OCI-LY7 (cell line): ENCODE measurements around the gene CRIP2. TPM values are rescaled to one million over a fixed set of nuclear protein-coding genes. Genes with fewer than 3 reads are reported as not detected.

Experiments used
- BruUV-seq: library from RNA; stranded (reverse); fragments of 400-500 nt; replicated peaks from 2 replicates; lab custom pipeline; 2021; lab: Mats Ljungman, UMichigan
- CTCF ChIA-PET: fragments of 300-600 bp; sonication (Branson Sonifier 250); formaldehyde crosslinking; loops from one replicate; lab custom pipeline; 2022; ENCODE audit warnings: antibody characterized with exemption; ENCODE audit not compliant: unreplicated experiment; lab: Charles Lee
- POLR2A ChIA-PET: fragments of 300-600 bp; sonication (Branson Sonifier 250); formaldehyde crosslinking; loops from one replicate; lab custom pipeline; 2022; ENCODE audit warnings: antibody characterized with exemption; lab: Charles Lee
- DNase-seq: peaks from one replicate; pipeline ENCODE4 v3.0.0-alpha.2; 2015; ENCODE audit warnings: low spot score
- H2AFZ ChIP-seq: fragments of 200-600 bp; sonication (generic), shearing (Covaris generic); 2 replicates; pipeline ENCODE4 v1.6.1; 2014; ENCODE audit warnings: mild to moderate bottlenecking, antibody characterized with exemption, low read length, moderate library complexity
- H3K27ac ChIP-seq: fragments of 200-600 bp; sonication (generic); 2 replicates; pipeline ENCODE4 v1.5.1; 2014; ENCODE audit warnings: mixed run types, low read depth, mild to moderate bottlenecking, moderate library complexity, low read length, inconsistent platforms; ENCODE audit not compliant: poor library complexity, severe bottlenecking
- H3K36me3 ChIP-seq: fragments of 200-600 bp; sonication (generic); 2 replicates; pipeline ENCODE4 v1.6.1; 2014; ENCODE audit warnings: mild to moderate bottlenecking, antibody characterized with exemption, low read length, moderate library complexity, mixed read lengths; ENCODE audit not compliant: insufficient read depth
- H3K4me1 ChIP-seq: fragments of 200-600 bp; sonication (generic); 2 replicates; pipeline ENCODE4 v1.5.1; 2014; ENCODE audit warnings: mild to moderate bottlenecking, low read length; ENCODE audit not compliant: insufficient read depth, poor library complexity, severe bottlenecking
- H3K4me2 ChIP-seq: fragments of 200-600 bp; sonication (generic); 2 replicates; pipeline ENCODE4 v1.6.1; 2014; ENCODE audit warnings: mild to moderate bottlenecking, low read length
- H3K4me3 ChIP-seq: fragments of 200-600 bp; sonication (generic); 2 replicates; pipeline ENCODE4 v1.5.1; 2014; ENCODE audit warnings: mild to moderate bottlenecking, low read depth, low read length; ENCODE audit not compliant: poor library complexity, severe bottlenecking
- H3K79me2 ChIP-seq: fragments of 200-600 bp; sonication (generic); 2 replicates; pipeline ENCODE4 v1.6.1; 2016; ENCODE audit warnings: low read depth, mild to moderate bottlenecking, low read length, moderate library complexity, mixed read lengths; ENCODE audit not compliant: insufficient read depth
- H3K9me2 ChIP-seq: fragments of 200-600 bp; sonication (generic); 2 replicates; pipeline ENCODE4 v1.6.1; 2016; ENCODE audit warnings: mild to moderate bottlenecking, low read length, mixed read lengths; ENCODE audit not compliant: insufficient read depth
- H3K9me3 ChIP-seq: fragments of 200-600 bp; sonication (generic); 2 replicates; pipeline ENCODE4 v1.6.1; 2014; ENCODE audit warnings: mild to moderate bottlenecking, mixed run types, low read length, mixed read lengths
- H4K20me1 ChIP-seq: fragments of 200-600 bp; sonication (generic); 2 replicates; pipeline ENCODE4 v1.6.1; 2014; ENCODE audit warnings: mild to moderate bottlenecking, antibody characterized with exemption, low read length, moderate library complexity, mixed read lengths; ENCODE audit not compliant: insufficient read depth
- EZH2phosphoT487 ChIP-seq: fragments of 200-600 bp; sonication (generic); IDR thresholded peaks from 2 replicates; pipeline ENCODE4 v1.6.1; 2018; ENCODE audit warnings: low read depth, borderline replicate concordance, mild to moderate bottlenecking, mixed run types, antibody characterized with exemption, low read length, moderate library complexity, mixed read lengths
- intact Hi-C: fragments of 100-400 bp; cut with micrococcal nuclease; formaldehyde crosslinking; loops from one replicate; pipeline ENCODE4 v1.10.0; 2022; ENCODE audit not compliant: unreplicated experiment
- total RNA-seq, 2 experiments: library from RNA; depleted of rRNA in 1 of 2; stranded (reverse); fragments of >200 nt in 1 of 2; shearing (Covaris generic) in 1 of 2; gene quantifications; 2 replicates each; pipeline ENCODE4 v1.2.3, GENCODE V29; 2014 to 2022
- TF ChIP-seq, protein P1 (sequence below): fragments of 200-600 bp; sonication (generic); conservative IDR thresholded peaks from 2 replicates; pipeline ENCODE4 v1.5.1; 2014; ENCODE audit warnings: mild to moderate bottlenecking, antibody characterized with exemption, low read length, moderate library complexity, mixed read lengths

The CRIP2 gene
- total RNA-seq, 2 experiments from 2014 or later = not detected

DNA sequence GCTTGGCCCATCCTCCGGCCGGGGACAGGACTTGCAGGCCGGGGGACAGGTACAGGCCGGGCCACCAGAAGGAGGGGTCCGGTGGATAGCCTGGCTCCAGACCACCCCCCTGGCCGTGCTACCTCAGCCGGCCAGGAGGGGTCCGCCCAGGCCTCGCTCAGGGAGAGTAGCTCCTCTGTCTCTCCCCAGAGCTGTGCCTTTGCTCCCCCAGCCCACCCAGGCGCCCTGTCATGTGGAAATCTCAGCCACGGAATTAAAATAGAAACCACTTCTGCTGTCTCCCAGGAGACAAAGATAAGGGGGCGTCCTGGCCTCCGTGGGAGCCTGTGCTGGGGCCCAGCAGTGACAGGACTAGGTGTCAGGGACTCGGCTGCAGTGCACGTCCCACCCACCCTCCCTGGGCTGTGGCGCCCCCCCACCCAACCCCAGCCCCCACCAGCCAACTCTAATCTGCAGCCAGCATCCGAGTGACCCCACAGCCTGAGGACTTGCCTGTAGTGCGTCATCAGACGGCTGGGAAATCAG is 3.3 kb upstream of the CRIP2 start:
- TF ChIP-seq, protein P1, sequence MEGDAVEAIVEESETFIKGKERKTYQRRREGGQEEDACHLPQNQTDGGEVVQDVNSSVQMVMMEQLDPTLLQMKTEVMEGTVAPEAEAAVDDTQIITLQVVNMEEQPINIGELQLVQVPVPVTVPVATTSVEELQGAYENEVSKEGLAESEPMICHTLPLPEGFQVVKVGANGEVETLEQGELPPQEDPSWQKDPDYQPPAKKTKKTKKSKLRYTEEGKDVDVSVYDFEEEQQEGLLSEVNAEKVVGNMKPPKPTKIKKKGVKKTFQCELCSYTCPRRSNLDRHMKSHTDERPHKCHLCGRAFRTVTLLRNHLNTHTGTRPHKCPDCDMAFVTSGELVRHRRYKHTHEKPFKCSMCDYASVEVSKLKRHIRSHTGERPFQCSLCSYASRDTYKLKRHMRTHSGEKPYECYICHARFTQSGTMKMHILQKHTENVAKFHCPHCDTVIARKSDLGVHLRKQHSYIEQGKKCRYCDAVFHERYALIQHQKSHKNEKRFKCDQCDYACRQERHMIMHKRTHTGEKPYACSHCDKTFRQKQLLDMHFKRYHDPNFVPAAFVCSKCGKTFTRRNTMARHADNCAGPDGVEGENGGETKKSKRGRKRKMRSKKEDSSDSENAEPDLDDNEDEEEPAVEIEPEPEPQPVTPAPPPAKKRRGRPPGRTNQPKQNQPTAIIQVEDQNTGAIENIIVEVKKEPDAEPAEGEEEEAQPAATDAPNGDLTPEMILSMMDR = 0 out of 2 replicates have a peak, but pooled peaks have one; percentile 22
- no peak for TF ChIP-seq EZH2phosphoT487
- no TSS peak for BruUV-seq
- no peaks in the 10 kb centered on the region for H3K79me2 ChIP-seq
- POLR2A ChIA-PET = no interaction called here
- peaks cover 9% of the 10 kb centered on the region for H3K4me1 ChIP-seq
- H3K36me3 ChIP-seq = peaks cover 26% of the 10 kb centered on the region; the same call in 1 of the 2 replicates
- intact Hi-C loops = no loop called here
- H3K9me2 ChIP-seq = no peaks in the 10 kb centered on the region
- H3K4me3 ChIP-seq = no peak overlapping the region
- H3K27ac ChIP-seq = no peak overlapping the region
- H3K4me2 ChIP-seq = no peak overlapping the region
- no peak for DNase-seq
- no peaks in the 10 kb centered on the region for H4K20me1 ChIP-seq
- CTCF ChIA-PET = no interaction called here
- H3K9me3 ChIP-seq = no peaks in the 10 kb centered on the region
- H2AFZ ChIP-seq = no peak overlapping the region

DNA sequence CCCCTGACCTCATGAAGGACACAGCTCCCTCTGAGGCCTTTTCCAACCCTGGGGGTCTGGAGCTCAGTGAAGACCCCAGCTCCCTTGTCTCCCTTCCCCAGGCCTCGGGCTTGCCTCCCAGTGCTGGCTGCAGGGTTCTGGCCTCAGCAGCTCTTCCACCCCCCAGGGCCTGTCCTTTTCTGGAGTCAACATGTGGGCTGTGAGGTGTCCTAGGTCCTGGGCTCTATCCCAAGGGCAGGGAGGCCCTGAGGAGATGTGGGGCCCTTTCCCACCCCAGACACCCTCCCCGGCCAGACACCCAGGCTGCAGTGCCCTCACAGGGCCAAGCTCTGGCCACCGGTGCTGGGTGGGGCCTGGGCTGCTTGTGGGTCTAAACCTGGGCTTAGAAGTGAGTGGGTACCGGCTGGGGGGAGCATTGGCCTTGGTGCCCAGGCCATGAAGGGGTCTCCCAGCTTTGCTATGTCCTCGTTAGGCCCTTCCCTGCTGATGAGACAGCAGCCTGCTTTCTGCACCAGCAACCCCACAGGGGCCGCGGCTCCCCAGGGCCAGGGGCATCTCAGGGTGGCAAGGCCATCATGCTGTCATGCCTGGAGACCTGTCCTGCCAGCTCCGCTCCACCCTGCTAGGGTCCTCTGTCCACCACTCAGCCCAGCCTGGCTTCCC is 2.7 kb upstream of the CRIP2 start:
- BruUV-seq = no TSS peak

More for the DNA sequence above, 2.7 kb upstream of the CRIP2 start:
- Histone ChIP-seq H3K4me3 (no peak overlapping the region), H2AFZ (no peak overlapping the region), H3K9me3 (no peaks in the 10 kb centered on the region), H3K4me2 (no peak overlapping the region), H3K9me2 (no peaks in the 10 kb centered on the region), H3K4me1 (peaks cover 9% of the 10 kb centered on the region), H3K79me2 (no peaks in the 10 kb centered on the region), H3K36me3 (peaks cover 21% of the 10 kb centered on the region; the same call in 1 of the 2 replicates), H3K27ac (no peak overlapping the region), H4K20me1 (no peaks in the 10 kb centered on the region)
- ChIA-PET POLR2A (no interaction called here), CTCF (no interaction called here)
- TF ChIP-seq, protein P1 = no peak
- no peak for TF ChIP-seq EZH2phosphoT487
- intact Hi-C loops = no loop called here
- no peak for DNase-seq
